ENCODE data around the gene C11orf58.

The C11orf58 gene

DNA sequence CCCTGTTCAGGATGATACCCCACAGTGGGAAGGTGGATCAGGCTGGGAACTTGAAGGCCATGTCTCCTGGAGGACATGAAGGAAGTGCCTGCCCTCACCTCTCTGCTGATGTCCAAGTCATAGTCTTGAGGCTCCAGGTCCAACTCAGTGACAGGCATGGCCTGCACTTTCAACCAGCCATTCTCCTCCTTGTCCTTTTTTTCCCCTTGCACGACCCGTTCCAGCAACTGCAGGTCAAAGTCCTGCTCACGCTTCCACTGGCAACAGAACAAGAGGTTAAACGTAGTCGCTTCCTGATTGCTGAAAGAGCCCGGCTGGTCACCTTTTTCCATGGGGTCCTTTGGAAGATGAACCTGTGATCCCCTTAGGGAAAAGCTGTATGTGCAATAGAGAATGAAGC, 47.7 kb downstream of the C11orf58 start:
- no peak for DNase-seq

DNA sequence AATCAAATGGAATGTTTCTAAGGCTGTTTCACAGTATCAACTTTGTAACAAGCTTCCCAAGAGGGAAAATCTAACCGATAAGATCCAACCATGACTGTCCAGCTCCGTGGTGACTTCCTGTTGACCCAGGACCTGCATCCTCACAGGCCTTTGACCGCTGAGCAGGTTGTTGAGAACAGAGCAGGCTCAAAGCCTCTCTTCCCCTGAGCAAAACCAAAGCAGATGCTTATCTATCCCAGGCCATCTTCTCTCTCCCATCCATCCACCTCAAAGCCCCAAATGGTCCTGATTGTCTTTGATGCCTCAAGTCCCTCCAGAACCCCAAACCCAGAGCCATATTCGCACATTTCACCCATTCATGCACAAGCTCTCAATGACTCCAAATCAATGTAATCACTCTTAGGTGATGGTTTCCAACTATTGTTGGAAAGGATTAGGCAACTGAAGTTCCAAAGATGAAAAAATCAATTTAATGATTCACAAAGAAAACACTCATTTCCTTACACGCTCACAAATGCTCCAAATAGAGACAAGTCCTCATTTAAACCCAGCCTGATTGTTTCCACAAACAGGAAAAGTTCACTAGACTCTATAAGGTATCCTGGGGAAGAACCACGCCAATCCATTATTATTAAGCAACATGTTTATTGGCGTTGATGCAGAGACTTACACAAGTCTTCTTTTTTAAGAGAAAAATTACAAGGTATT, 48.7 kb downstream of the C11orf58 start:
- DNase-seq = no peak

DNA sequence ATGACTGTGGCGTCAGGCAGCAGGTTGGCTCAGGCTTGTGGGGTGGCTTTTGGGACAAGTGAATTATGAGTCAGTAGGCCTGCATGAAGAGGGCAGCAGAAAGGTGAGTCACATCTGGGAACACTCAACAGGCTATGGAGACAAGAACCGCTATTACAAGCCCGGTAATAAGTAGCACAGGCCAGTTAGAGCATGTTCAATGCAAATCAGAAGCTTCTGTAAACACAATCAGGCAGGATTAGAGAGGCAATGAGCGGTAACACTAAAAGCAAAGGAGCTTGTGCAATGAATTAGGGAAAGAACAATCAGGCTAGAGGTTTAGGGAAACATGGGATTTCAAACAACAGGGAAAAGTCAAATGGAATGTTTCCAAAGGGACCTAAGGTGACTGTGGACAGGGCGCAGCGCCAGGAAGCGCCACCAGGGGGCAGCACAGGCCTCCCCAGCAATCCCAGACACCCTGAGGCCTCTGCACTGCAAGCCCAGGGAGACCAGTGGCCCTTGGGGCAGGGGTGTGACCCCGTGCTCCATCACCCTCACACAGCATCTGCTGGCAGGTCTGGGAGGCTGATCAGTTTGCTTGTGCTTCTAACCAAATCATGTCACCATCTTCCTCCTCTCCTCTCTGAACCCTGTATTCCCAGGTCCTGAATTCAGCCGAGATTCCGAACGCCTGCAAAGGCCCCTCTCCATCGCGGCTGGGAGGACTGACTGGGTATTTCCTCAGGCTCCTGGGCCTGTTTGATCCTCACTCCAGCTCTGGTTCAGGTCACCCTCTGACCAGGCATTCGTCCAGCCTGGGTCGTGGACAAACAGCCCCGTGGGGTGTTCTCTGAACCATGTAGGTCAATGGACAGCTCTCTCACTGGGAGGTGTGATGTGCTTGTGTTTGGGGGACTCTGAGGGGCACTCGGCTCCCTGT, 50.0 kb downstream of the C11orf58 start:
- DNase-seq = peak; percentile 41 to 56

- DNase-seq = no peak
Observed at GRCh38 chr11:16789063-16789420, 50.6 kb downstream of the C11orf58 start.

DNA sequence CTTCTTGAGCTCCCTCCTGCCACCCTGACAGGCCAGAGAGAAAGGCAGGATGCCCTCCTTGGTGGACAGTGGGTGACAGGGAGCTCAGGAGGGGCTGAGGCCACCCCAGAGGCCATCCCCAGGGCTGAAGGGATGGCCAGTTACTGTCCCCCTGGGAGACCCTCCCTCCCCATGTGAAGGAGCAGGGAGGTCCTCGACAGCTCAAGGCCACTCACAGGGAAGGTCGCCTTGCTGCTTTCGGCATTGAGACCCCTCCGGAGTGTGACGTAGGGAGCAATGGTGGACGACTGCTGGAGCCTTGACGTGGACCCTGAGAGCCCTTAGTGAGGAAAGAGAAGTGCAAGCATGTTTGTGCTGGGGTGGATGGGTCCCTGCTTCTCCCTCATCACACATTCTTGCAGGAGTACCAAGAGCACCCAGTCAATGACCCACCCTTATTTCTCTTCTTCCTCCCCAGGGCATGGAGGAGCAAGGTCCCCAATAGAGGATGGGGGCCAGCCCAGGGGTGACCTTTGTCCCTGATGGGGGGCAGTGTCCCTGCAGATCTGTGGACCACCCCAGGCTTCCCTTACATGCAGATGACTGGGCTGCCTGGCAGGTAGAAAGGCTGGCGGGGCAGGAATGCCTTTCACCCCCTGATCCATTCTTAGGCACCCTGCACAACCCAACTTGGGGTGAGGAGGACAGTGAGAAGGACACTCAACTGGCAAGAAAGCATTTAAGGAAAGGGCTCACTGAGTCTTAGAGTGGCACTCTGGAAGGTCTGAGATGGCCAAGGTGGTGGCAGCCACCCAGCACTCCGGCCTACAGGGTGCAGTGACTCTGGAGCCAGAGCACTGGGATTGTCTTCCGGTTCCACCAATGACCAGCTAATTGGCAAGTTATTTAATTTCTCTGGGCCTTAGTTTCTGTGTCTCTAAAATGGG, 51.4 kb downstream of the C11orf58 start:
- DNase-seq = no peak

DNA sequence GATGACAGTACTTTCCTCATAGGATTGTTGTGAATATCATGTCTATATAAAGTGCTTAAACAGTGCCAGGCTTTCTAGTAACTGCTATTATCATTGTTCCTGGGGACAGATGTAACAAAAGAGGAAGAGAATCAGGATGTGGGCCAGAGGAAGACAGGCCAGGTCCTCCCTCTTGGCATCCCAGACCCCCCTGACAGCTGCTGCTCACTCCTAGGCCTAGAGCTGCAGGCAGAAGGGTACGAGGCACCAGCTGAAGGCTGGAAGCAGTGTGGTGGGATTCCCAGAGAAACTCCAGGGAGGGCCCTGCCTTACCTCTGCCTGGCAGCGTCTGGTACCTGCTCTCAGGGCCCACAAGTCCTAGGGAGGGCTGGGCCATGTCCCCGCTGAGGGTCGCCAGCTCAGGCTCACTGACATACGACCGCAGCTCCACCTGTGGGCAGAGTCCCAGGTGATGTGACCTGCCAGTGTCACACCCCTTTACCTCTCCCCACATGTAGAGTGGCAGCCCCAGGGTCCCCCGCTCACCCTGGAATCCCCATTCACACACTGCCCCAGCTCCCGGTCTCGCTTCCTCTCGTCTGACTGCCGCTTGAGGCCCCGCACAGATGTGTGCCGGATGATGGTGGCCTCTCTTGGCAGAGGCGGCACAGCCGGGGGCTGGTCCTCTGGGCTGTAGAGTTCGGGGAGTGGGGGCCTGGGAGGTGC, 52.2 kb downstream of the C11orf58 start:
- no peak for DNase-seq

GRCh38 chr11:16791191-16791961, 52.9 kb downstream of the C11orf58 start:
- DNase-seq = peak in 1 of 2 donors; percentile 41

- no peak for DNase-seq
Observed at GRCh38 chr11:16792426-16792825, 54.0 kb downstream of the C11orf58 start.

- DNase-seq = no peak
Observed at GRCh38 chr11:16793009-16793408, 54.6 kb downstream of the C11orf58 start.

DNA sequence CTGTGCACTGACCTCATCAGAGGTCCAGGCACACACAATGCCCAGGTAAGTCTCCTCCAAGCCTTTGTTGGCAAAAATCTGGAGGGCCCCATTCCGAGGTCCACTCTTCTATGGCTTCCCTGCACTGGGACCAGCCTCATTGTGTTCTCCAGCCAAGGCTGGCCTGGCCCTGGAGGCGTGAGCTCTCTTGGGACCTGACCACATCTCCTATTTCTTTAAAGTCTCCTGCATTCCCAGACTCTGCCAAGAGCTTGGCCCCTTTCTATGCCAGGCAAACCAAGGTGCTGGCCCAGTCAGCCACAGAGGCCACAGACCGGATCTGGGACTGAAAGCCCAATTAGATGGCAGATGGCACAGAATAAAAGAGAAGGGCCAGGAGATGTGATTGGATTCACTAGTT, 55.1 kb downstream of the C11orf58 start:
- DNase-seq = no peak

GRCh38 chr11:16794047-16794818, 55.8 kb downstream of the C11orf58 start:
- no peak for DNase-seq

GRCh38 chr11:16795146-16795545, 56.7 kb downstream of the C11orf58 start:
- DNase-seq = peak in 1 of 2 donors; percentile 4

GRCh38 chr11:16796311-16796710, 57.9 kb downstream of the C11orf58 start:
- DNase-seq = no peak

GRCh38 chr11:16797776-16798175, 59.3 kb downstream of the C11orf58 start:
- no peak for DNase-seq

- DNase-seq = no peak
Observed at GRCh38 chr11:16799221-16799620, 60.8 kb downstream of the C11orf58 start.

DNA sequence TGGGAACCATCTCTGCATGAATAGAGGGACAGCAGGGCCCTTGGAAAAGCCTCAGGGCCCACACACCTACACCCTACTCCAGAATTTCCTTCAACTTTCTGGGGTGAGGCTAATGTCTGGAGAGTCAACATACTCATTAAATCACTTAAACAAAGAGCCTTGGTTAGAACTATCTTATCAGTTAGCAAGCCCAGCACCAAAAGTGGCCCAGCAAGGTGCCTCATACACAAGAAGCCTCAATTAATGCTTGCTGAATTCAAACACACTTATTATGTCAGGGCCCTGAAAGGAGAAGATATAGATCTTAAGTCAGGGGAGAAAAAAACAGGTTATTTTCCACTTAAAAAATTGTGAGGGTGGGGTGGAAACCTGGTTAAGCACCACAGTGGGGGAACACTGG, 61.4 kb downstream of the C11orf58 start:
- DNase-seq = no peak

DNA sequence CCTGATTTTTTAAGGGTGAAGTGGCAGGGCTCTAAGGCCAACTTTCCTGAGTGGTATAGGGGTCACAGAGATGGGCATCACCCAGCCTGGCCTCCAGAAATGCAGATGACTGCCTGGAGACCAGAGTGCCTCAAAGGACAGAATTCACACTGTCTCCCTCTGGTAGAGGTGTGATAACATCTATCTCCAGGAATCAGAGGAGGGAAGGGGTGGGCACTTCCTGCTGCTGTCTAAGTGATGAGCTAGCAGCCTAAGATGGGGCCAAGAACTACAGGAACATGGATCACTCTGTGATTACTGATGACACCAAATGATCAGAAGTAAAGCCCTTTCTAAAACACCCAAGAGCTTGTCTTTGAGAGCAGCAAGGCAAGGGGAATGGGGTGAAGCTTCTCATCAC, 61.9 kb downstream of the C11orf58 start:
- no peak for DNase-seq

GRCh38 chr11:16801288-16801980, 63.0 kb downstream of the C11orf58 start:
- no peak for DNase-seq

DNA sequence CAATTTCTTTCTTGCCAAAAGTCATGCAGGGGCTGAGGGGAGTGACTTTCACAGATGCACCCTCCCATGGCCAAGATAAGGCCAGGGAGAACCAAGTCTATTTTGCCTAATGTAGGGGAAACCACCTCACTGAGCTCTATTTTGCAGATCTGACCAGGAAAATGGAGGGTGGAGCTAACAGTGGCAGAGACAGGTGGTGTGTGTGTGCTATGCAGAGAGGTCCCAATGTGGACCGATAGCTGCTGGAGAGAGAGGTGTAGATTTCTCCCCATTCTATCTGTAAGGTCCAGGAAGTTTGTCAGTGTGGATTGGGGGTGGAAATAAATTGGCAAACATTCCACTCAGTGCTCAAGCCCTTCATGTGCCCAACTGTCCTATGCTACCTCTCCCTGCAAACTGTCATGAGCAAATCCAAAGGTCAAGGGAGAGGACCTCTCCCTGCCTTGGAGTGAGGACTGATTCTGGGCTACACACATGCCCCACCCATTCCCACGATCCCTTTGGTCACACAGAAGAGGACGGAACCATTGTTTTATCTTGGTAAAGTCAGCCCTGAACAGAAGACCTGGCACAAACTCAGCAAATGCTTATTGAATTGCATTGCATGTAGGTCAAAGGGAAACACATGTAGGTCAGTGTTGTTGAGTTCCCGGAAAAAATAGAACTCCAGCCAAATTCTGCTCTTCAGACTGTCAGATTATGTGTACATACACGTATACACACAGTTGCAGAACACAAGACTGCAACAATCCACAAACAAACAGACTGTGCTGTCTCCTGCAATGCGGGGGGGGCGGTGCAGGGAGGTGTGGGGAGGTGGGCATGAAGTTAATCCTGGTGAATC, 65.9 kb downstream of the C11orf58 start:
- no peak for DNase-seq

All from CD4-positive, alpha-beta T cell treated with Interleukin-1 beta for 1 hour (primary cell).